Testis (tissue), 2 donors: Measurements from ENCODE around the gene EPN3.

ENCODE experiments used
- POLR2A ChIP-seq: fragments of 450-650 bp; IDR thresholded peaks from one replicate; pipeline ENCODE4 v1.6.1; 2017; ENCODE audit warnings: antibody characterized with exemption, mild to moderate bottlenecking, moderate library complexity
- TF ChIP-seq, protein P1 (sequence below), 3 experiments: fragments of 450-650 bp in 2 of 3; fragments of 200-600 bp in 1 of 3; sonication (generic) in 1 of 3; IDR thresholded peaks; one replicate each; pipeline ENCODE4 v1.5.1; 2016 to 2019; ENCODE audit warnings: antibody characterized with exemption in 3 of 3, mild to moderate bottlenecking in 2 of 3, moderate library complexity in 1 of 3

DNA sequence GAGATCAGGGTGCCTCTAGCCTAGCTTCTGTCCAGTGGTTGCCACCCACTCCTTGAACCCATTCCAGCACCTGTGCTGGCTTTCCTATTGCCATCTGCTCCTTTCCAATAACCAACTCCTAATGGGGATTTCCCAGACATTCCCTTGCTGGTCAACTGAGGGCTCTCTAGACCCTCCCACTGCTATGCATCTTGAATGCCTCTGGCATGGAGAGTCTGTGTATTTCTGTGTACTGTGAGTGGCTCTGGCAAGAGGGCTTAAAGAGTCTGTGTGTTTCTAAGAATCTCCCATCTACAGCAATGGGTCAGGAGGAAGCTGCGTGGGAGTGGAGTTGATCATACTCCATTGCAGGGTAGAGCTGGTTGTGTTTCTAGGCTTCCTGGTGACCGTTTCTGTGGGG, 11.0 kb upstream of the EPN3 start:
- TF ChIP-seq, protein P1, sequence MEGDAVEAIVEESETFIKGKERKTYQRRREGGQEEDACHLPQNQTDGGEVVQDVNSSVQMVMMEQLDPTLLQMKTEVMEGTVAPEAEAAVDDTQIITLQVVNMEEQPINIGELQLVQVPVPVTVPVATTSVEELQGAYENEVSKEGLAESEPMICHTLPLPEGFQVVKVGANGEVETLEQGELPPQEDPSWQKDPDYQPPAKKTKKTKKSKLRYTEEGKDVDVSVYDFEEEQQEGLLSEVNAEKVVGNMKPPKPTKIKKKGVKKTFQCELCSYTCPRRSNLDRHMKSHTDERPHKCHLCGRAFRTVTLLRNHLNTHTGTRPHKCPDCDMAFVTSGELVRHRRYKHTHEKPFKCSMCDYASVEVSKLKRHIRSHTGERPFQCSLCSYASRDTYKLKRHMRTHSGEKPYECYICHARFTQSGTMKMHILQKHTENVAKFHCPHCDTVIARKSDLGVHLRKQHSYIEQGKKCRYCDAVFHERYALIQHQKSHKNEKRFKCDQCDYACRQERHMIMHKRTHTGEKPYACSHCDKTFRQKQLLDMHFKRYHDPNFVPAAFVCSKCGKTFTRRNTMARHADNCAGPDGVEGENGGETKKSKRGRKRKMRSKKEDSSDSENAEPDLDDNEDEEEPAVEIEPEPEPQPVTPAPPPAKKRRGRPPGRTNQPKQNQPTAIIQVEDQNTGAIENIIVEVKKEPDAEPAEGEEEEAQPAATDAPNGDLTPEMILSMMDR (IDR thresholded peaks at IDR 0.05), result no peak
- TF ChIP-seq POLR2A, result no peak
